Stimulated activated CD4-positive, alpha-beta T cell treated with anti-CD3 and anti-CD28 coated beads, TNF-alpha, amount 100 ng/mL, for 1 hour (primary cell): Measurements from ENCODE around the gene ARHGAP10.
"Not testable (repeated sequence)": the region's sequence is repeated elsewhere in the genome, so short reads cannot be mapped to it uniquely, and the experiment has no call there.

ENCODE experiments used
- DNase-seq, 3 donors: peaks; one replicate each; pipeline ENCODE4 v3.0.0-alpha.2; 2020; ENCODE audit warnings: low read depth in 3 of 3, low spot score in 1 of 3

The ARHGAP10 gene

GRCh38 chr4:147980586-147980985 is 248.7 kb downstream of the ARHGAP10 start:
- no peak for DNase-seq

DNA sequence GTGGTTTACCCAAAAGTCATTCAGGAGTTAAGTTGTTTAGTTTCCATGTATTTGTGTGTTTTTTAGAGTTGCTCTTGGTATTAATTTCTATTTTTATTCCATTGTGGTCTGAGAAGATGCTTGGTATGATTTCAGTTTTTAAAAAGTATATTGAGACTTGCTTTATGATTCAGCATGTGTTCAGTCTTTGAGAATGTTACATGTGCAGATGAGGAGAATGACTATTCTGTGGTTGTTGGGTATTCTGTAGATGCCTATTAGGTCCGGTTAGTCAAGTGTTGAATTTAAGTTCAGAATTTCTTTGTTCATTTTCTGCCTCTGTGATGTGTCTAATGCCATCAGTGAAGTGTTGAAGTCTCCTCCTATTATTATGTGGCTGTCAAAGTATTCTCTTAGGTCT is 249.4 kb downstream of the ARHGAP10 start:
- no peak for DNase-seq

GRCh38 chr4:147984065-147984777 is 252.3 kb downstream of the ARHGAP10 start:
- DNase-seq: no peak

DNA sequence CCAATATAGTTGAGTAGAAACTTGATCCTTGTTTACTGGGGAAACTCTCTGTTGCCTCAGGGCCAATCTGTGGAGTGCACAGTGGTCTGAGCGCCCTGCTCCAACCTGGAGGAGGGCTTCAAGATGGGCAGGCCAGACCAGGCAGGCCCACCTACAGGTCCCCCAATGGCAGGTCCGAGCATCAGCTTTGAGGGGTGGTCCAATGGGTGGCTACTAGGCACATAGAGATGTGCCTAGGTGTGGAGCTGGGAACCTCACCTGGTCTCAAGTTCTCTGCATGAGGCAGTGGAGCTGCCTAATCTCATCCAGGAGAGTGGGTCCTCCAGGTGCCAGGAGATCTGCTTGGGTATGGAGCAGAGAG is 252.9 kb downstream of the ARHGAP10 start:
- DNase-seq: no peak

DNA sequence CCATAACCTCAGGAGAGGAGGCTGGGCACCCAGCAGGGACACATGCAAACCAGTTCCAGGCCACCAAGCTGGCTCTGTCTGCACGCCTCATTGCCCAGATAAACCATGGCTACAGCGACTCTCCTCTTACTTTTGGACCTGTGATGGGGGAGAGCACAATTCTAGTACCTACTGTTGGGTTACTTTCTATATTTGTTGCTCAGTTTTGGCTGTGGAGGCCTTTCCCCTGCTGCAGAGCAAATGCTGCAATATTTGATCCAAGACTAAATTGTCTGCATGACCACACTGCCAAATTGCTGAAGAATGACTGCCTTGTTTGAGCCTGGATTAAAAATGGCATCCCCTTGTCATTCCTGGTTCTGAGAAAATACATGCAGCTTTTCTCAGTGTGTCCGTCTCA is 253.5 kb downstream of the ARHGAP10 start:
- no peak for DNase-seq

DNA sequence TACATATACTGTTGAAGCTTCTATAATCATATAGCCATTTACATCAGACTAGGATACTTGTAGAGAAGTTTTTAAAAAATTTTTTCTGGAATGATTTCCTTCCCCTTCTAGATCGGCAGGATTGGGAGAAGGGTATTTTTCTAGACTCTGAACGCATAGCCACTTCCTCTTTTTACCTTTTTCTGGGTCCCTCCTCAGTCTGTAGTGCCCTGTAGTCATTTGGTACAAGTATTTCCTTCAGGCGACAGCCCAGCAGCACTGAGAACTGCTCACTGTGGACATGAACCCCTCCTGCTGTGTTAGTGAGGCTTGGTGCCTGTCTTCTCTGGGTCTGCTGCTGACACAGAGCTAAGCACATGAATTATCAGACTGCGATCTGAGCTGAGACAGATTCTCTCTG is 255.4 kb downstream of the ARHGAP10 start:
- DNase-seq: no peak

GRCh38 chr4:147991543-147992283 is 259.8 kb downstream of the ARHGAP10 start:
- DNase-seq: no peak

GRCh38 chr4:147994076-147994475 is 262.2 kb downstream of the ARHGAP10 start:
- DNase-seq: no peak

- no peak for DNase-seq
Measured at GRCh38 chr4:147994491-147995385, 262.9 kb downstream of the ARHGAP10 start.

GRCh38 chr4:147996859-147997258 is 265.0 kb downstream of the ARHGAP10 start:
- DNase-seq: no peak

- not testable (repeated sequence) for DNase-seq
Measured at GRCh38 chr4:148000038-148000437, 268.1 kb downstream of the ARHGAP10 start.

DNA sequence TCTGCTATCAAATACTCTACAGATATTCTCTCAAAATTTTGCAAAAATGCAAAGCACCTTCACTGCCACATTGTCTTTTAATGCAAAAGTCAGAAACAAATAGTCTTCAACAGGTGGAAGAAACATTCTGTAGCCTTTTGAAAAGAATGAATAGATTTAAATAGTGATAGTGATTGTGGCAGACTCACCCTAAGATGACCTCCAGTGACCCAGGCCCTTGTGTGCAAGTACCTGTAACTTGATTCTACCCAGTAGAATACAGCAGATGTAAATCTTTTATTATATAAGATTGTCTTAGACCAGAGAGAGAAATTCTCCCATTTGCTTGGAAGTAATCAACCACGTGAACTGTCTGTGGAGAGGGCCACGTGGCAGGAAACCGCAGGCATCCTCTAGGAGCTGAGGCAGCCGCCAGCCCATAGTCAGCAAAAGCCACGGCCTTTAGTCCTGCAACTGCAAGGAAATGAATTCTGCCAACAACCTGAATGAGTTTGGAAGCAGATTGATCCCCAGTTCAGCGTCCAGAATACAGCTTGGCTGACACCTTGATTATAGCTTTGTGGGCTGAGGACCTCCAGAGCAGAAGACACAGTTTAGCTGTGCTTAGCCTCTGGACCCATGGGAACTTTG is 272.5 kb downstream of the ARHGAP10 start:
- DNase-seq: no peak

DNA sequence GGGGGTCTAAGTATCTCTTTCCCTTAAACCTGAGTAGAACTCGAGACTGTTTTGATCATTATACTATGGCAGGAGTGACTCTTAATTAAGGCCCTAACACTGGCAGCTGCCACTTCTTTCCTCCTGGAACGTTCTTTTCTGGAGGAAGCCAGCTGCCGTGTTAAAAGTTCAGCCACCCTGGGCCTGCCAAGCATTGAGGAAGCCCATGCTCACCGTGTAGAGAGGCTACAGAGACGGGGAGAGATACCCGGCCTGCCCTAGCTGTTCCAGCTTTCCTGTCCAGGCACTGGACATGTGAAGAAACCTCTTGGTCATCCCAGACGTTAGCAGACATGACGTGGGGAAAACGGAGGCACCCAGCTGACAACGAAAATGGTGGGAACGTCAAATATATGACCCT is 274.1 kb downstream of the ARHGAP10 start:
- no peak for DNase-seq

DNA sequence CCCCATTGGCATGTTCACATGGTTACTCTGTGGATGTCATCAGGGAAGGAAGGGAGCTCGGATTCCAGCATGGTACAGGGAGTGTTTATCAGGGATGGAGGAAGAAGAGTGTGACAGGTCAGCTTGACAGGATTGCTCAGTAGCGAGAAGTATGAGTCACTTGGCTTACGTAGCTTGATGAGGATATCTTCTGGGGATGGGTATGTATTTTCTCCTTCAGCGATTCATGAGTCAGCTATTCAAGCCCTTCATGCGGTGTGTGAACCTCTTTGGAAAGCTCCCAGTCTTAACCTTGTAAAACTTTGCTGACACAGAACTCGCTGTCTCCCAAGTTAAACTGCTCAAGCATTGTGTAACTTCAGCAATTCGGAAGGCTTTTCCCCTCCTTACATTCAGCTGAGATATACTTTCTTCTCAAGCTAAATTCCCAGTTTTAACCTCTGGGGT is 275.4 kb downstream of the ARHGAP10 start:
- DNase-seq: no peak

GRCh38 chr4:148007792-148008191 is 275.9 kb downstream of the ARHGAP10 start:
- DNase-seq: no peak

DNA sequence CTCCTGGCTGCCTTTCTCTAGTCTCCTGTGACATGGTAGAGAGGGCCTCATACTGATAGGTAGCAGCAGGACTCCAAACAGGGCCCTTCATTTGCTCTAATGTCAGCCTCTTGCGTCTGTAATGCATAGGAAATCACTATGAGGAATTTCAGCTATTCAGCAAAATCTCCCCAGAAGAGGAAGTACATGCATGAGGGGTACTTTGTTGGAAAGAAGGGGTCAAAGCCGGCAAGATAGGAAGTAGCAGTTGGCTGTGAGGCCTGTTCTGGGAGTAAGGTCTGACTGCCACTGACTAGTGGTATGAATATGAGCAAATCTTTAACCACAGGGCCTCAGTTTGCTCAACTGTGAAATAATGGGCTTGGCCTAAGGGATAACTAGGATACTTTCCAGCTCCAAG is 283.2 kb downstream of the ARHGAP10 start:
- DNase-seq: no peak

GRCh38 chr4:148015468-148015867 is 283.6 kb downstream of the ARHGAP10 start:
- no peak for DNase-seq

GRCh38 chr4:148016063-148016637 is 284.3 kb downstream of the ARHGAP10 start:
- DNase-seq: no peak

- no peak for DNase-seq
Measured at GRCh38 chr4:148017801-148018200, 285.9 kb downstream of the ARHGAP10 start.

- no peak for DNase-seq
Measured at GRCh38 chr4:148021686-148022085, 289.8 kb downstream of the ARHGAP10 start.

DNA sequence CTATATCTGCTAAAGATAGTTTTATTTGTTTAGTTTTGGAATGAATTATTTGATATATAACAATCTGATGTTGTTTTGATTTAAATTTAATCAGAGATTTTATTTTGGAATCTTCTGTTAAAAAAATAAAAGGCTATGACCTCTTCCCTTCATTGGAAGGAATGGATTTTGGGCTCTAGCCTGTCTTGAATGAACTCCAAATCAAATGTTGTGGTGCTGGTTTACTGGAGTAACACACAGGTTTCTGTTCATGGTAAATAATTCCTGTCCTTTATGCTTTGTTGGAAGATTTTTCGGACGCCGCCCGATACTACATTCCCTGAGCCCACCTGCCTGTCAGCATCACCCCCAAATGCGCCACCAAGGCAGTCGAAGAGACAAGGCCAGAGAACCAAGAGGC is 291.1 kb downstream of the ARHGAP10 start:
- no peak for DNase-seq
